ENCODE measurements around the gene RPL13A.

The RPL13A gene

GRCh38 chr19:49473868-49474541 is 13.4 kb upstream of the RPL13A start, which contains the start of gene FLT3LG:
TSS of gene FLT3LG (plus strand) at chr19:49474215. CDS start at chr19:49474640, 425 bp downstream.
- H3K27ac ChIP-seq (ENCODE audit: low read length): no peak within 1 kb of the TSS

GRCh38 chr19:49474542-49474924 is 12.9 kb upstream of the RPL13A start:
- no peak overlapping the region; the same call in 1 of the 2 replicates for H3K4me3 ChIP-seq (ENCODE audit: low read length)
- H3K27me3 ChIP-seq (ENCODE audit: insufficient read depth, low read length): peaks cover 11% of the 10 kb centered on the region
- H3K27ac ChIP-seq (ENCODE audit: low read length): no peak overlapping the region
- no peaks in the 10 kb centered on the region for H3K9me3 ChIP-seq (ENCODE audit: insufficient read depth, low read depth, low read length)
- H3K9ac ChIP-seq (ENCODE audit: low read depth, low read length): no peak overlapping the region
- H3K4me1 ChIP-seq (ENCODE audit: insufficient read depth, low read length): peaks cover 2% of the 10 kb centered on the region; the same call in 1 of the 2 replicates
- H3K36me3 ChIP-seq (ENCODE audit: insufficient read depth, low read depth, low read length): peaks cover 14% of the 10 kb centered on the region; the same call in 1 of the 2 replicates

More at GRCh38 chr19:49473868-49474541, 13.4 kb upstream of the RPL13A start, which contains the start of gene FLT3LG:
- Histone ChIP-seq H3K9ac (ENCODE audit: low read depth, low read length) (no peak within 1 kb of the TSS), H3K4me3 (ENCODE audit: low read length) (peak within 1 kb of the TSS; percentile 64; the same call in 1 of the 2 replicates), H3K27me3 (ENCODE audit: insufficient read depth, low read length) (peaks cover 11% of the 10 kb centered on the region), H3K36me3 (ENCODE audit: insufficient read depth, low read depth, low read length) (peaks cover 14% of the 10 kb centered on the region; the same call in 1 of the 2 replicates), H3K9me3 (ENCODE audit: insufficient read depth, low read depth, low read length) (no peaks in the 10 kb centered on the region), H3K4me1 (ENCODE audit: insufficient read depth, low read length) (peaks cover 2% of the 10 kb centered on the region; the same call in 1 of the 2 replicates)

- peaks cover 11% of the 10 kb centered on the region for H3K27me3 ChIP-seq (ENCODE audit: insufficient read depth, low read length)
- H3K36me3 ChIP-seq (ENCODE audit: insufficient read depth, low read depth, low read length): peaks cover 7% of the 10 kb centered on the region; the same call in 1 of the 2 replicates
- H3K4me3 ChIP-seq (ENCODE audit: low read length): no peak overlapping the region
- H3K4me1 ChIP-seq (ENCODE audit: insufficient read depth, low read length): peaks cover 2% of the 10 kb centered on the region; the same call in 1 of the 2 replicates
- H3K9ac ChIP-seq (ENCODE audit: low read depth, low read length): no peak overlapping the region
- no peak overlapping the region for H3K27ac ChIP-seq (ENCODE audit: low read length)
- H3K9me3 ChIP-seq (ENCODE audit: insufficient read depth, low read depth, low read length): no peaks in the 10 kb centered on the region
These were observed 12.1 kb upstream of the RPL13A start for GRCh38 chr19:49475191-49475917.

- Histone ChIP-seq H3K4me1 (ENCODE audit: insufficient read depth, low read length) (peaks cover 2% of the 10 kb centered on the region; the same call in 1 of the 2 replicates), H3K9me3 (ENCODE audit: insufficient read depth, low read depth, low read length) (no peaks in the 10 kb centered on the region), H3K9ac (ENCODE audit: low read depth, low read length) (no peak overlapping the region; the same call in 1 of the 2 replicates), H3K4me3 (ENCODE audit: low read length) (peak overlapping the region; percentile 45), H3K27ac (ENCODE audit: low read length) (no peak overlapping the region), H3K27me3 (ENCODE audit: insufficient read depth, low read length) (peaks cover 11% of the 10 kb centered on the region), H3K36me3 (ENCODE audit: insufficient read depth, low read depth, low read length) (no peaks in the 10 kb centered on the region)
These were observed 11.2 kb upstream of the RPL13A start for GRCh38 chr19:49475995-49476880.

DNA sequence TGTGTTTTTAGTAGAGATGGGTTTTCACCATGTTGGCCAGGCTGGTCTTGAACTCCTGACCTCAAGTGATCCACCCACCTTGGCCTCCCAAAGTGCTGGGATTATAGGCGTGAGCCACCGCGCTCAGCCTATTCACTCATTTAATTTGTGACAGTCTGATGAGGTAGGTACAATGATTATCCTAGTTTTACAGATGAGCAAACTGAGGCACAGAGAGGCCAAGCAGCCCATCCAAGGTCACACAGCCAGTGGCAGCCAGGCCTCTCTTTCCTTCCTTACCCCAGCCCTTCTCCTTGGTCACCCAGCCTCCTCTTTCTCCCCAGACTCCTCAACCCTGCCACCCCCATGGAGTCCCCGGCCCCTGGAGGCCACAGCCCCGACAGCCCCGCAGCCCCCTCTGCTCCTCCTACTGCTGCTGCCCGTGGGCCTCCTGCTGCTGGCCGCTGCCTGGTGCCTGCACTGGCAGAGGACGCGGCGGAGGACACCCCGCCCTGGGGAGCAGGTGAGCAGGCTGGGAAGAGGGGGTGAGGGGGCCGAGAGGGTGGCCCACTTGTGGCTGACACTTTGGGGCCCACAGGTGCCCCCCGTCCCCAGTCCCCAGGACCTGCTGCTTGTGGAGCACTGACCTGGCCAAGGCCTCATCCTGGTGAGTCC is 7.3 kb upstream of the RPL13A start:
- H3K27me3 ChIP-seq (ENCODE audit: insufficient read depth, low read length): peaks cover 3% of the 10 kb centered on the region
- H3K9me3 ChIP-seq (ENCODE audit: insufficient read depth, low read depth, low read length): no peaks in the 10 kb centered on the region
- no peak overlapping the region for H3K27ac ChIP-seq (ENCODE audit: low read length)
- no peak overlapping the region for H3K9ac ChIP-seq (ENCODE audit: low read depth, low read length)
- H3K36me3 ChIP-seq (ENCODE audit: insufficient read depth, low read depth, low read length): no peaks in the 10 kb centered on the region
- no peak overlapping the region for H3K4me3 ChIP-seq (ENCODE audit: low read length)
- peaks cover 2% of the 10 kb centered on the region; the same call in 1 of the 2 replicates for H3K4me1 ChIP-seq (ENCODE audit: insufficient read depth, low read length)

GRCh38 chr19:49481020-49481683 is 6.3 kb upstream of the RPL13A start:
- no peak overlapping the region for H3K27ac ChIP-seq (ENCODE audit: low read length)
- H3K4me3 ChIP-seq (ENCODE audit: low read length): no peak overlapping the region
- no peak overlapping the region for H3K9ac ChIP-seq (ENCODE audit: low read depth, low read length)
- H3K27me3 ChIP-seq (ENCODE audit: insufficient read depth, low read length): no peaks in the 10 kb centered on the region
- no peaks in the 10 kb centered on the region for H3K9me3 ChIP-seq (ENCODE audit: insufficient read depth, low read depth, low read length)
- H3K4me1 ChIP-seq (ENCODE audit: insufficient read depth, low read length): peaks cover 2% of the 10 kb centered on the region; the same call in 1 of the 2 replicates
- no peaks in the 10 kb centered on the region for H3K36me3 ChIP-seq (ENCODE audit: insufficient read depth, low read depth, low read length)

DNA sequence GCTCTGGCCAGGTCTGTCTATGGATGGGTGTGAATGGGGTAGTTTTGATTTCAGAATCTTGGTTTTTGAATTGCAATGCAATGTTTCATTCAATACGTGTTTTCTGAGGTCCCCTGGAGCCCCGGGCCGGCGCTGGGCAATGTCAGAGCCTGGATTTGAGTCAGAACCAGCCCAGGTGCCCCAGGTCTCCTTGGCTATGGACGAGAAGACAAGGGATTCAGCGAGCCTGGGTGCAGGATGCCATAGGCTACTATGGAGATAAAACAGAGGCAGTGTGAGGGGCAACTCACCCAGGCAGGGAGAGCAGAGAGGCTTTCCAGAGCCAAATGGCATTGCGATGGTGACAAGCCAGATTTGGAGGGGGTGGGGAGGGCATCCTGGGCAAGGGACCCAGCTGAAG is 1.2 kb upstream of the RPL13A start:
- Histone ChIP-seq H3K4me1 (ENCODE audit: insufficient read depth, low read length) (peaks cover 5% of the 10 kb centered on the region), H3K27me3 (ENCODE audit: insufficient read depth, low read length) (no peaks in the 10 kb centered on the region), H3K9me3 (ENCODE audit: insufficient read depth, low read depth, low read length) (no peaks in the 10 kb centered on the region), H3K36me3 (ENCODE audit: insufficient read depth, low read depth, low read length) (peaks cover 37% of the 10 kb centered on the region), H3K27ac (ENCODE audit: low read length) (no peak overlapping the region), H3K9ac (ENCODE audit: low read depth, low read length) (0 out of 2 replicates have a peak overlapping the region, but pooled peaks have one; percentile 34), H3K4me3 (ENCODE audit: low read length) (no peak overlapping the region)

DNA sequence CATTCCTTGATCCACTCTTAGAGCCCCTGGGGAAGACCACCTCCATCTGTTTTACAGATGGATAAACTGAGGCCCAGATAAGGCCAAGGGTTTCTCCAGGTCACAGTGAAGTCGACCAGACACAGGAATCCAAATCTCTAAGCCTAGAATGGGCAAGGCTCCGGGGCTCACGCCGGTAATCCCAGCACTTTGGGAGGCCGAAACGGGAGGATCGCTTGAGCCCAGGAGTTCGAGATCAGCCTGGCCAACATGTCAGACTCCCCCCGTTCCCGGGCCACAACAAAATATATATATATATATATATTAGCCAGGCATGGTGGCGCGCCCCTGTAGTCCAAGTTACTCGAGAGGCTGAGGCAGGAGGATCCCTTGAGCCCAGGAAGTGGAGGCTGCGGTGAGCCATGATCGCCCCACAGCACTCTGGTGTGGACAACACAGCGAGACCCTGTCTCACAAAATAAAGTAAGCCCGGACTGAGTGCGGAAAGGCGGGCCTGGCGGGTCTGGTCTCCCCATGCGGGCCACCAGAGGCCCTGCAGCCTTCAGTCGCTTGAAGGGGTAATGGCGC is 615 bp upstream of the RPL13A start:
- Histone ChIP-seq H3K4me3 (ENCODE audit: low read length) (no peak overlapping the region), H3K27me3 (ENCODE audit: insufficient read depth, low read length) (no peaks in the 10 kb centered on the region), H3K9ac (ENCODE audit: low read depth, low read length) (0 out of 2 replicates have a peak overlapping the region, but pooled peaks have one; percentile 34), H3K9me3 (ENCODE audit: insufficient read depth, low read depth, low read length) (no peaks in the 10 kb centered on the region), H3K36me3 (ENCODE audit: insufficient read depth, low read depth, low read length) (peaks cover 43% of the 10 kb centered on the region), H3K4me1 (ENCODE audit: insufficient read depth, low read length) (peaks cover 5% of the 10 kb centered on the region), H3K27ac (ENCODE audit: low read length) (no peak overlapping the region)

- H3K9me3 ChIP-seq (ENCODE audit: insufficient read depth, low read depth, low read length): no peaks in the 10 kb centered on the region
- H3K4me1 ChIP-seq (ENCODE audit: insufficient read depth, low read length): peaks cover 5% of the 10 kb centered on the region
- H3K27ac ChIP-seq (ENCODE audit: low read length): peak overlapping the region; percentile 98
- no peaks in the 10 kb centered on the region for H3K27me3 ChIP-seq (ENCODE audit: insufficient read depth, low read length)
- H3K4me3 ChIP-seq (ENCODE audit: low read length): peak overlapping the region; percentile 94
- H3K36me3 ChIP-seq (ENCODE audit: insufficient read depth, low read depth, low read length): peaks cover 54% of the 10 kb centered on the region
- H3K9ac ChIP-seq (ENCODE audit: low read depth, low read length): peak overlapping the region; percentile 100
These were observed 846 bp downstream of the RPL13A start for GRCh38 chr19:49488046-49488862.
